Neuron (in vitro differentiated cells): ENCODE results near the gene CAMKMT.

Experiments used
- H2AFZ ChIP-seq: one replicate; pipeline ENCODE4 v1.6.1; 2013; ENCODE audit warnings: low read depth, mild to moderate bottlenecking, inconsistent platforms, low read length, moderate library complexity
- H3K27me3 ChIP-seq: one replicate; pipeline ENCODE4 v1.6.1; 2013; ENCODE audit warnings: low read length; ENCODE audit not compliant: insufficient read depth
- H3K36me3 ChIP-seq: one replicate; pipeline ENCODE4 v1.6.1; 2013; ENCODE audit warnings: low read length; ENCODE audit not compliant: insufficient read depth
- H3K4me1 ChIP-seq: one replicate; pipeline ENCODE4 v1.6.1; 2013; ENCODE audit warnings: low read length; ENCODE audit not compliant: insufficient read depth
- H3K4me3 ChIP-seq: 2 replicates; pipeline ENCODE4 v1.5.1; 2013; ENCODE audit warnings: mild to moderate bottlenecking, low read length, moderate library complexity
- H3K9me3 ChIP-seq: one replicate; pipeline ENCODE4 v1.6.1; 2013; ENCODE audit warnings: low read length

Gene CAMKMT

GRCh38 chr2:44772669-44773378, 411.1 kb downstream of the CAMKMT start:
- Histone ChIP-seq H3K36me3 (no peaks in the 10 kb centered on the region), H3K4me3 (no peak overlapping the region), H2AFZ (no peak overlapping the region), H3K4me1 (peaks cover 62% of the 10 kb centered on the region), H3K27me3 (no peaks in the 10 kb centered on the region), H3K9me3 (no peaks in the 10 kb centered on the region)

GRCh38 chr2:44774826-44775492, 413.2 kb downstream of the CAMKMT start:
- no peak overlapping the region for H2AFZ ChIP-seq
- H3K9me3 ChIP-seq, result no peaks in the 10 kb centered on the region
- no peak overlapping the region for H3K4me3 ChIP-seq
- H3K4me1 ChIP-seq, result peaks cover 66% of the 10 kb centered on the region
- H3K27me3 ChIP-seq, result no peaks in the 10 kb centered on the region
- H3K36me3 ChIP-seq, result no peaks in the 10 kb centered on the region

- Histone ChIP-seq H3K4me3 (no peak overlapping the region), H3K9me3 (peaks cover 4% of the 10 kb centered on the region), H3K4me1 (peaks cover 53% of the 10 kb centered on the region), H3K36me3 (no peaks in the 10 kb centered on the region), H2AFZ (no peak overlapping the region), H3K27me3 (peaks cover 4% of the 10 kb centered on the region)
Observed at GRCh38 chr2:44777036-44777435, 415.3 kb downstream of the CAMKMT start.

- peak overlapping the region; percentile 40 for H3K4me3 ChIP-seq
- H2AFZ ChIP-seq, result no peak overlapping the region
- H3K27me3 ChIP-seq, result peaks cover 4% of the 10 kb centered on the region
- H3K36me3 ChIP-seq, result no peaks in the 10 kb centered on the region
- H3K4me1 ChIP-seq, result peaks cover 48% of the 10 kb centered on the region
- peaks cover 5% of the 10 kb centered on the region for H3K9me3 ChIP-seq
Observed at GRCh38 chr2:44777537-44777936, 415.8 kb downstream of the CAMKMT start.

- Histone ChIP-seq H3K36me3 (no peaks in the 10 kb centered on the region), H3K9me3 (peaks cover 5% of the 10 kb centered on the region), H3K27me3 (peaks cover 4% of the 10 kb centered on the region), H3K4me1 (peaks cover 41% of the 10 kb centered on the region), H2AFZ (peak overlapping the region; percentile 21), H3K4me3 (peak overlapping the region; percentile 40)
Observed at GRCh38 chr2:44778221-44778654, 416.5 kb downstream of the CAMKMT start.

- H3K36me3 ChIP-seq, result no peaks in the 10 kb centered on the region
- peaks cover 35% of the 10 kb centered on the region for H3K4me1 ChIP-seq
- H3K4me3 ChIP-seq, result peak overlapping the region; percentile 40
- H3K9me3 ChIP-seq, result peaks cover 5% of the 10 kb centered on the region
- peaks cover 4% of the 10 kb centered on the region for H3K27me3 ChIP-seq
- peak overlapping the region; percentile 21 for H2AFZ ChIP-seq
Observed at GRCh38 chr2:44778671-44779476, 417.1 kb downstream of the CAMKMT start.

- Histone ChIP-seq H3K27me3 (peaks cover 4% of the 10 kb centered on the region), H2AFZ (no peak overlapping the region), H3K9me3 (peaks cover 5% of the 10 kb centered on the region), H3K4me3 (no peak overlapping the region), H3K36me3 (no peaks in the 10 kb centered on the region), H3K4me1 (peaks cover 34% of the 10 kb centered on the region)
Observed at GRCh38 chr2:44779793-44780192, 418.0 kb downstream of the CAMKMT start.

- Histone ChIP-seq H2AFZ (no peak overlapping the region), H3K9me3 (peaks cover 5% of the 10 kb centered on the region), H3K4me3 (no peak overlapping the region), H3K4me1 (peaks cover 30% of the 10 kb centered on the region), H3K36me3 (no peaks in the 10 kb centered on the region), H3K27me3 (peaks cover 7% of the 10 kb centered on the region)
Observed at GRCh38 chr2:44780406-44780805, 418.7 kb downstream of the CAMKMT start.

- no peak overlapping the region for H3K4me3 ChIP-seq
- no peaks in the 10 kb centered on the region for H3K36me3 ChIP-seq
- peaks cover 12% of the 10 kb centered on the region for H3K4me1 ChIP-seq
- H3K9me3 ChIP-seq, result peaks cover 6% of the 10 kb centered on the region
- H2AFZ ChIP-seq, result no peak overlapping the region
- peaks cover 7% of the 10 kb centered on the region for H3K27me3 ChIP-seq
Observed at GRCh38 chr2:44785433-44785832, 423.7 kb downstream of the CAMKMT start.

GRCh38 chr2:44786045-44786816, 424.5 kb downstream of the CAMKMT start:
- Histone ChIP-seq H3K4me1 (peaks cover 12% of the 10 kb centered on the region), H3K36me3 (no peaks in the 10 kb centered on the region), H2AFZ (no peak overlapping the region), H3K4me3 (no peak overlapping the region), H3K27me3 (peaks cover 3% of the 10 kb centered on the region), H3K9me3 (peaks cover 6% of the 10 kb centered on the region)

- peaks cover 7% of the 10 kb centered on the region for H3K27me3 ChIP-seq
- no peak overlapping the region for H3K4me3 ChIP-seq
- H3K9me3 ChIP-seq, result peaks cover 10% of the 10 kb centered on the region
- H3K36me3 ChIP-seq, result no peaks in the 10 kb centered on the region
- H3K4me1 ChIP-seq, result peaks cover 12% of the 10 kb centered on the region
- H2AFZ ChIP-seq, result no peak overlapping the region
Observed at GRCh38 chr2:44786817-44787214, 425.1 kb downstream of the CAMKMT start.

GRCh38 chr2:44787663-44788062, 425.9 kb downstream of the CAMKMT start:
- Histone ChIP-seq H3K4me3 (no peak overlapping the region), H2AFZ (no peak overlapping the region), H3K36me3 (no peaks in the 10 kb centered on the region), H3K27me3 (peaks cover 7% of the 10 kb centered on the region), H3K4me1 (peaks cover 12% of the 10 kb centered on the region), H3K9me3 (peaks cover 8% of the 10 kb centered on the region)
